ENCODE measurements around the gene ATP5F1D.
"Not testable (repeated sequence)": the region's sequence is repeated elsewhere in the genome, so short reads cannot be mapped to it uniquely, and the experiment has no call there.

The ATP5F1D gene

GRCh38 chr19:1240925-1241324, 626 bp upstream of the ATP5F1D start:
- TF ChIP-seq CTCF (conservative IDR thresholded peaks at IDR 0.05): no peak
- H3K27ac ChIP-seq: peak overlapping the region; percentile 90

GRCh38 chr19:1243768-1244692, 2.5 kb downstream of the ATP5F1D start:
- H3K27ac ChIP-seq: peak overlapping the region; percentile 90
- TF ChIP-seq CTCF (conservative IDR thresholded peaks at IDR 0.05): peak; percentile 94

GRCh38 chr19:1244693-1245451, 3.3 kb downstream of the ATP5F1D start:
- peak overlapping the region; percentile 90 for H3K27ac ChIP-seq
- TF ChIP-seq CTCF (conservative IDR thresholded peaks at IDR 0.05): peak; percentile 6

- H3K27ac ChIP-seq: peak overlapping the region; percentile 90
- no peak for TF ChIP-seq CTCF (conservative IDR thresholded peaks at IDR 0.05)
Measured at GRCh38 chr19:1245494-1246264, 4.1 kb downstream of the ATP5F1D start.

- H3K27ac ChIP-seq: not testable (repeated sequence)
Measured at GRCh38 chr19:1246265-1247087, 4.9 kb downstream of the ATP5F1D start.

GRCh38 chr19:1247748-1248138, 6.2 kb downstream of the ATP5F1D start:
- peak overlapping the region; percentile 91 for H3K27ac ChIP-seq
- TF ChIP-seq CTCF (conservative IDR thresholded peaks at IDR 0.05): no peak

- TF ChIP-seq CTCF (conservative IDR thresholded peaks at IDR 0.05): no peak
- H3K27ac ChIP-seq: peak within 1 kb of the TSS; percentile 91
Measured at GRCh38 chr19:1248139-1248785, 6.7 kb downstream of the ATP5F1D start, which contains the start of gene MIDN. TSS of gene MIDN (plus strand) at chr19:1248583. CDS start at chr19:1250297, 1,714 bp downstream.
